PC-9 (cell line): ENCODE measurements around the gene ELOA2.
"Not testable (repeated sequence)": the region's sequence is repeated elsewhere in the genome, so short reads cannot be mapped to it uniquely, and the experiment has no call there.

Experiments used
- CTCF ChIP-seq: fragments of 200-600 bp; sonication (generic); conservative IDR thresholded peaks from 2 replicates; pipeline ENCODE4 v1.6.1; 2017; ENCODE audit warnings: mixed run types, antibody characterized with exemption, mild to moderate bottlenecking, moderate library complexity
- EZH2 ChIP-seq: fragments of 200-600 bp; sonication (generic); IDR thresholded peaks from 2 replicates; pipeline ENCODE4 v1.8.0; 2017; ENCODE audit warnings: antibody characterized with exemption, low read depth

- not testable (repeated sequence) for TF ChIP-seq CTCF, EZH2
Observed at GRCh38 chr18:47023769-47024465, 11.5 kb downstream of the ELOA2 start.
